Measurements from ENCODE around the gene MINDY1.
A peak's percentile ranks its signal among the peaks of the same experiment; 100 is the strongest.

DNA sequence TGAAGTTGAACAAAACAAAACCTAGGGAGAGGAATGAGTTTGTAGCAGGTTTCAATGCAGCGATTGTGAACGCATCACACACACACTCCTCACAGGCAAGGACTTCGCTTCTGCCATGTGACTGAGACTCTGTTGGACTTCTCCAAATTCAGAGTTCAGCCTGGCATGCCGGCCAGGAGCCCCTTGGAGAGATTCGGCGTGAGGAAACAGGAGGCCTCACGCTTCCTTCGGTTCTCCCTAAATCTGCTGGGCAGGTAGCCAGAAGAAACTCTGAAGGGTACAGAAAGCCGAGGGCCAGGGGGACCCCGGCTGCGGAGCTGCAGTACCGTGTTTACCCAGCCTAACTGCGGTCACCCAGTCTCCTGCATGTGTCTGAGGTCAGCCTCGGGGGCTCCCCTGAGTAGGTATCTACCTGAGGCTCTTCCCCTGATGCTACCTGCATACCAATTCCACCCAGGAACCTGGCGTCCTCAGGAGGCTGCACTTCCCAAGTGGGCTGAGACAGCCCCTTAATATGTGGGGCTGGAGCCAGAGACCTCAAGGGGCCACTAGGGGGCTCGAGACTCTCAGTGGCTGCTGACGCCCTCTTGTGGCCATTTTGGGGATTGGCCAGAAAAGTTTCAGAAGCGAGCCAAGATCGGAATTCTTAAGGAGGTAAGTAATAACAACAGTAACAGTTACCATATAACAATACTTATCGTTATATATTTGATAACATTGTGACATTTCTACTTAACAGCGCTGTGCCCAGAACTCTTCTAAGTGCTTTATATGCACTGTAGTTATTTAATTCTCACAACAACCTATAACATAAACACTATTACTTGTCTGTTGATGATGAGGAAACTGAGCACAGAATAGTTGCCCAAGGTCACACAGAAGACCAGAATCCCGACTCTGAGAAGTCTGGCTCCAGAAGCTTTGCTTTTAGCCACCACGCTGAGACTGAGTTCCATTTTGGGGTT lies 27.3 kb downstream of the MINDY1 start:
- TF ChIP-seq POLR2AphosphoS5 (IDR thresholded peaks at IDR 0.05; ENCODE audit: insufficient read depth, low read depth, low read length): no peak
- TF ChIP-seq, protein P1, sequence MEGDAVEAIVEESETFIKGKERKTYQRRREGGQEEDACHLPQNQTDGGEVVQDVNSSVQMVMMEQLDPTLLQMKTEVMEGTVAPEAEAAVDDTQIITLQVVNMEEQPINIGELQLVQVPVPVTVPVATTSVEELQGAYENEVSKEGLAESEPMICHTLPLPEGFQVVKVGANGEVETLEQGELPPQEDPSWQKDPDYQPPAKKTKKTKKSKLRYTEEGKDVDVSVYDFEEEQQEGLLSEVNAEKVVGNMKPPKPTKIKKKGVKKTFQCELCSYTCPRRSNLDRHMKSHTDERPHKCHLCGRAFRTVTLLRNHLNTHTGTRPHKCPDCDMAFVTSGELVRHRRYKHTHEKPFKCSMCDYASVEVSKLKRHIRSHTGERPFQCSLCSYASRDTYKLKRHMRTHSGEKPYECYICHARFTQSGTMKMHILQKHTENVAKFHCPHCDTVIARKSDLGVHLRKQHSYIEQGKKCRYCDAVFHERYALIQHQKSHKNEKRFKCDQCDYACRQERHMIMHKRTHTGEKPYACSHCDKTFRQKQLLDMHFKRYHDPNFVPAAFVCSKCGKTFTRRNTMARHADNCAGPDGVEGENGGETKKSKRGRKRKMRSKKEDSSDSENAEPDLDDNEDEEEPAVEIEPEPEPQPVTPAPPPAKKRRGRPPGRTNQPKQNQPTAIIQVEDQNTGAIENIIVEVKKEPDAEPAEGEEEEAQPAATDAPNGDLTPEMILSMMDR (IDR thresholded peaks at IDR 0.05; ENCODE audit: extremely low read depth in 1 of 2, insufficient read depth in 1 of 2, low read depth in 1 of 2, low read length in 2 of 2): peak; percentile 100
- no peak for TF ChIP-seq POLR2A (IDR thresholded peaks at IDR 0.05; ENCODE audit: low read depth, low read length)
- no peak for TF ChIP-seq MYC (IDR thresholded peaks at IDR 0.05; ENCODE audit: low read depth, low read length)
- no peak for TF ChIP-seq EZH2 (IDR thresholded peaks at IDR 0.05; ENCODE audit: borderline replicate concordance, low read depth, low read length, severe bottlenecking)
- no peak for TF ChIP-seq GATA2 (IDR thresholded peaks at IDR 0.05; ENCODE audit: insufficient read depth, insufficient read length, low read depth, low read length)

Data from endothelial cell of umbilical vein (primary cell).